MCF 10A (cell line): ENCODE results near the gene ZNF75A. TPM values are rescaled to one million over a fixed set of nuclear protein-coding genes. Genes with fewer than 3 reads are reported as not detected.

Experiments used
- BruUV-seq: library from RNA; stranded (reverse); fragments of 400-500 nt; replicated peaks from 2 replicates; lab custom pipeline; 2021; lab: Mats Ljungman, UMichigan
- CTCF ChIA-PET: fragments of 300-600 bp; sonication (Branson Sonifier 250); formaldehyde crosslinking; extraction: SDS; loops from one replicate; lab custom pipeline; 2021; ENCODE audit warnings: antibody characterized with exemption, inconsistent platforms; lab: Yijun Ruan, JAX
- POLR2A ChIA-PET: fragments of 300-600, 350-650 bp; sonication (Branson Sonifier 250); formaldehyde crosslinking; extraction: SDS; loops from one replicate; lab custom pipeline; 2020; ENCODE audit warnings: antibody characterized with exemption, inconsistent platforms; lab: Yijun Ruan, JAX
- DNase-seq: peaks from one replicate; pipeline ENCODE4 v3.0.0-alpha.2; 2018; ENCODE audit not compliant: unreplicated experiment
- H3K27ac Mint-ChIP-seq: one replicate; pipeline ENCODE4 v1.8.0; 2022; ENCODE audit warnings: mild to moderate bottlenecking, low read depth, mixed read lengths; ENCODE audit not compliant: unreplicated experiment
- H3K27me3 Mint-ChIP-seq: one replicate; pipeline ENCODE4 v1.8.0; 2022; ENCODE audit warnings: mixed read lengths; ENCODE audit not compliant: insufficient read depth, unreplicated experiment
- H3K36me3 Mint-ChIP-seq: one replicate; pipeline ENCODE4 v1.8.0; 2022; ENCODE audit warnings: mild to moderate bottlenecking, moderate library complexity, mixed read lengths; ENCODE audit not compliant: insufficient read depth, unreplicated experiment
- H3K4me1 Mint-ChIP-seq: one replicate; pipeline ENCODE4 v1.8.0; 2022; ENCODE audit warnings: mixed read lengths; ENCODE audit not compliant: insufficient read depth, unreplicated experiment
- H3K4me3 Mint-ChIP-seq: one replicate; pipeline ENCODE4 v1.8.0; 2022; ENCODE audit warnings: mild to moderate bottlenecking, moderate library complexity, mixed read lengths; ENCODE audit not compliant: unreplicated experiment
- H3K9me3 Mint-ChIP-seq: one replicate; pipeline ENCODE4 v1.8.0; 2022; ENCODE audit warnings: mixed read lengths; ENCODE audit not compliant: unreplicated experiment
- intact Hi-C: fragments of 100-400 bp; cut with micrococcal nuclease; formaldehyde crosslinking; loops from 2 replicates; pipeline ENCODE4 v1.14.1; 2022
- total RNA-seq: library from RNA; stranded (reverse); gene quantifications from 2 replicates; pipeline ENCODE4 v1.2.3, GENCODE V29; 2022
- TF ChIP-seq, protein P1 (sequence below): fragments of 200-600 bp; IDR thresholded peaks from one replicate; pipeline ENCODE4 v1.8.0; 2022; ENCODE audit warnings: antibody characterized with exemption, mild to moderate bottlenecking; ENCODE audit not compliant: unreplicated experiment

The ZNF75A gene
- total RNA-seq, 1 experiment from 2014 or later = 28.2 TPM

DNA sequence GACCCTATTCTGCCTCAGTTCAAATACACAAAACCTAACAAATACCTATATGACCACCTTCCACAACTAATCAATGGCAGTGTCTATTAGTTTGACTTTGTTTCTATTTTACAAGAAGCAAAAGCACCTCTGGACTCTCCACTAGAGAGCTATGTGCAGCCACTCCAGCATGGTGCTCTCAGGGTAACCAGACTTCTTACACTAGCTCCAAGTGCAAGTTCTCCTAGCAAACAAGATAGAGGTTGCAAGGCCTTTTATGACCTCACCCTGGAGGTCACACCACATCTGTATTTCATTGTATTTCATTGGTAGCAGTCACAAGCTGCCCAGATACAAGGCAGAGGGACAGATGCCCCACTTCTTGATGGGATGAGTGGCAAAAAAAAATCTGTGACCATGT is 30.4 kb upstream of the ZNF75A start:
- H3K4me1 Mint-ChIP-seq = no peaks in the 10 kb centered on the region
- no peak overlapping the region for H3K27ac Mint-ChIP-seq
- no peak overlapping the region for H3K4me3 Mint-ChIP-seq
- POLR2A ChIA-PET = interaction anchor here (1.1 to 11.6 kb wide), 2 partner anchors 9 to 31 kb away, joined by 3 to 161 read pairs; no protein-coding TSS in a partner anchor
- no peaks in the 10 kb centered on the region for H3K27me3 Mint-ChIP-seq
- H3K36me3 Mint-ChIP-seq = peaks cover 5% of the 10 kb centered on the region
- DNase-seq = no peak
- CTCF ChIA-PET = no interaction called here
- no TSS peak for BruUV-seq
- TF ChIP-seq, protein P1, sequence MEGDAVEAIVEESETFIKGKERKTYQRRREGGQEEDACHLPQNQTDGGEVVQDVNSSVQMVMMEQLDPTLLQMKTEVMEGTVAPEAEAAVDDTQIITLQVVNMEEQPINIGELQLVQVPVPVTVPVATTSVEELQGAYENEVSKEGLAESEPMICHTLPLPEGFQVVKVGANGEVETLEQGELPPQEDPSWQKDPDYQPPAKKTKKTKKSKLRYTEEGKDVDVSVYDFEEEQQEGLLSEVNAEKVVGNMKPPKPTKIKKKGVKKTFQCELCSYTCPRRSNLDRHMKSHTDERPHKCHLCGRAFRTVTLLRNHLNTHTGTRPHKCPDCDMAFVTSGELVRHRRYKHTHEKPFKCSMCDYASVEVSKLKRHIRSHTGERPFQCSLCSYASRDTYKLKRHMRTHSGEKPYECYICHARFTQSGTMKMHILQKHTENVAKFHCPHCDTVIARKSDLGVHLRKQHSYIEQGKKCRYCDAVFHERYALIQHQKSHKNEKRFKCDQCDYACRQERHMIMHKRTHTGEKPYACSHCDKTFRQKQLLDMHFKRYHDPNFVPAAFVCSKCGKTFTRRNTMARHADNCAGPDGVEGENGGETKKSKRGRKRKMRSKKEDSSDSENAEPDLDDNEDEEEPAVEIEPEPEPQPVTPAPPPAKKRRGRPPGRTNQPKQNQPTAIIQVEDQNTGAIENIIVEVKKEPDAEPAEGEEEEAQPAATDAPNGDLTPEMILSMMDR = no peak
- intact Hi-C loops = no loop called here
- no peaks in the 10 kb centered on the region for H3K9me3 Mint-ChIP-seq

DNA sequence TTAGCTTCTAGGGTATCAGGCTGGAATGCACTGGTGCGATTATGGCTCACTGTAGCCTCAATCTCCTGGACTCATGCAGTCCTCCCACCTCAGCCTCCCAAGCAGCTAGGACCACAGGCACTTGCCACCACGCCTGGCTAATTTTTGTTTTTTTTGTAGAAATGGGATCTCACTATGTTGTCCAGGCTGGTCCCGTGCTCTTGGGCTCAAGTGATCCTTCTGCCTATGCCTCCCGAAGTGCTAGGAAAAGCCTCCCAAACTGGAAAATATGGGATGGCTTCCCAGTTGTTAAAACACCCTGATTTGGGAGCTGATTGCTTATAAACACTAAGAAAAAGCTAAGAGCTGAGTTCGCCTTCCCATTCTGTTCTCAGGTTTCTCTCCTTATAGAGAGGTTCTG is 28.6 kb upstream of the ZNF75A start:
- POLR2A ChIA-PET = interaction anchor here (11.6 kb wide), 1 partner anchor 11 kb away, joined by 161 read pairs; no protein-coding TSS in a partner anchor
- DNase-seq = no peak
- peaks cover 10% of the 10 kb centered on the region for H3K36me3 Mint-ChIP-seq

DNA sequence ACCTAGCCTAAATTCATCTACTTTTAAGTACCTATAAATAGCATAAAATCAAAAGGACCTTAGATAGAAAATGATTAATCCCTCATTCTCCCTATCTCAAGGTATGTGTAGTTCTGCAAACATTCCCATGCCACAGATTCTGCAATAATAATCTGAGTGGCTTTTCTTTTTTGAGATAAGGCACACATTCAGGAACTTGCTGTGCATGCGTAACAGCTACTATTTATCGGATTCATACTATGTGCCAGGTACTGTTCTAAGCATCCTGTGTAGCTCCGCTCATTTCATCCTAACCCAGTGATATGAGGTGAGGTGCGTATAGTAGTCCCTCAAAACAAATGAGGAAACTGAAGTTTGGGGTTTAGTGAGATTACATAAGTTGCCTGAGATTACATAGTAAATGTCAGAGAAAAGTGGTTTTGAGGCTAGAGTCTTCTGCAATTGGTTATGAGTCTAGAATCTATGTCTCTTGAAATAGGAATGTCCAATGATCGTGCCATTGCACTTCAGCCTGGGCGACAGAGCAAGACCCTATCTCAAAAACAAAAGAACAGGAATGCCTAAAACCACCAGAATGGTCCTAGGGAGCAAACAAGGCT is 24.0 kb upstream of the ZNF75A start:
- POLR2A ChIA-PET = interaction anchor here (0.5 to 11.6 kb wide), 3 partner anchors 16 to 82 kb away, joined by 3 to 161 read pairs (median 3); no protein-coding TSS in a partner anchor
- intact Hi-C loops = no loop called here

More for the DNA sequence above, 28.6 kb upstream of the ZNF75A start:
- TF ChIP-seq, protein P1 = no peak
- CTCF ChIA-PET = interaction anchor here (0.5 to 2.1 kb wide), 3 partner anchors 10 to 448 kb away, joined by 3 to 10 read pairs (median 5); partner anchors contain the start of gene ZNF200
- Mint-ChIP-seq H3K27me3 (no peaks in the 10 kb centered on the region), H3K9me3 (no peaks in the 10 kb centered on the region), H3K27ac (no peak overlapping the region), H3K4me3 (no peak overlapping the region), H3K4me1 (no peaks in the 10 kb centered on the region)
- intact Hi-C loops = no loop called here
- BruUV-seq = no TSS peak

More for the DNA sequence above, 24.0 kb upstream of the ZNF75A start:
- CTCF ChIA-PET = interaction anchor here (1.4 kb wide), 2 partner anchors 14 to 16 kb away, joined by 4 to 6 read pairs; no protein-coding TSS in a partner anchor
- peak overlapping the region; percentile 96 for H3K4me3 Mint-ChIP-seq
- TF ChIP-seq, protein P1 = no peak
- H3K27ac Mint-ChIP-seq = no peak overlapping the region
- no peaks in the 10 kb centered on the region for H3K9me3 Mint-ChIP-seq
- BruUV-seq = no TSS peak
- H3K36me3 Mint-ChIP-seq = peaks cover 37% of the 10 kb centered on the region
- DNase-seq = no peak
- H3K27me3 Mint-ChIP-seq = no peaks in the 10 kb centered on the region
- H3K4me1 Mint-ChIP-seq = no peaks in the 10 kb centered on the region
